K562 (cell line): ENCODE data around the gene TRABD2B. TPM values are rescaled to one million over a fixed set of nuclear protein-coding genes. Genes with fewer than 3 reads are reported as not detected.

Source experiments
- ATAC-seq: fragments of 200-7000 bp; cut with Tn5 transposase; 3 replicates; pipeline ENCODE4 v1.9.1; 2020; ENCODE audit warnings: moderate library complexity
- BruUV-seq: library from RNA; stranded (reverse); fragments of 400-500 nt; replicated peaks from 2 replicates; lab custom pipeline; 2021; lab: Mats Ljungman, UMichigan
- CTCF ChIA-PET: fragments of 300-600 bp; formaldehyde crosslinking; extraction: SDS; loops from one replicate; lab custom pipeline; 2021; ENCODE audit warnings: low intra/inter-chr PET ratio; lab: Yijun Ruan, JAX
- POLR2A ChIA-PET: fragments of 300-600, 350-650 bp; sonication (Branson Sonifier 250); formaldehyde crosslinking; extraction: SDS; loops from one replicate; lab custom pipeline; 2021; ENCODE audit warnings: antibody characterized with exemption, inconsistent platforms; lab: Yijun Ruan, JAX
- DNase-seq, 4 experiments: peaks; one replicate each; pipeline versions ENCODE4 v3.0.0 to v3.0.0-alpha.2; 2011 to 2018; ENCODE audit warnings: low spot score in 3 of 4, mixed read lengths in 3 of 4; ENCODE audit errors: extremely low read depth in 1 of 4
- FAIRE-seq: peaks from 2 replicates; lab custom pipeline; 2011; peaks lifted over from hg19 to GRCh38; lab: Jason Lieb, UNC
- H2AFZ ChIP-seq: 2 replicates; pipeline ENCODE4 v1.6.0; 2011; ENCODE audit warnings: low read depth, low read length, control low read depth, inconsistent platforms
- H3K27ac ChIP-seq: fragments of 200-600 bp; 3 replicates; pipeline ENCODE4 v1.8.0; 2011; ENCODE audit warnings: low read depth, mild to moderate bottlenecking, control low read depth, inconsistent platforms, low read length, moderate library complexity, mixed read lengths; ENCODE audit errors: extremely low read depth
- H3K27me3 ChIP-seq, 2 experiments: fragments of 300-600 bp in 1 of 2; 2 replicates in 1 of 2; 3 replicates in 1 of 2; pipeline versions ENCODE4 v1.6.0 to v1.8.0; 2011; ENCODE audit warnings: inconsistent platforms in 2 of 2, low read length in 2 of 2, mild to moderate bottlenecking in 1 of 2, mixed read lengths in 1 of 2, moderate library complexity in 1 of 2; ENCODE audit not compliant: control insufficient read depth in 2 of 2, insufficient read depth in 2 of 2
- H3K36me3 ChIP-seq: fragments of 300-600 bp; 3 replicates; pipeline ENCODE4 v1.8.0; 2011; ENCODE audit warnings: mild to moderate bottlenecking, low read length, inconsistent platforms; ENCODE audit not compliant: control insufficient read depth, insufficient read depth
- H3K4me1 ChIP-seq, 2 experiments: fragments of 200-600 bp in 1 of 2; replicated peaks in 1 of 2; 2 replicates in 1 of 2; 3 replicates in 1 of 2; pipeline versions ENCODE4 v1.5.1 to v1.8.0; 2011; ENCODE audit warnings: inconsistent platforms in 2 of 2, low read length in 2 of 2, mild to moderate bottlenecking in 1 of 2, mixed read lengths in 1 of 2, moderate library complexity in 1 of 2; ENCODE audit not compliant: control insufficient read depth in 2 of 2, insufficient read depth in 2 of 2
- H3K4me2 ChIP-seq: 2 replicates; pipeline ENCODE4 v1.6.1; 2011; ENCODE audit warnings: low read length, control low read depth, inconsistent platforms, mixed read lengths; ENCODE audit not compliant: insufficient read depth
- H3K4me3 ChIP-seq: fragments of 200-600 bp; sonication (generic), shearing (Covaris generic); 2 replicates; pipeline ENCODE4 v1.5.1; 2016; ENCODE audit warnings: control low read depth, inconsistent platforms
- H3K79me2 ChIP-seq: fragments of 200-600 bp; 3 replicates; pipeline ENCODE4 v1.8.0; 2011; ENCODE audit warnings: low read length, inconsistent platforms; ENCODE audit not compliant: control insufficient read depth, insufficient read depth
- H3K9ac ChIP-seq, 2 experiments: 2 replicates each; pipeline versions ENCODE4 v1.6.0 to v1.6.1; 2011; ENCODE audit warnings: low read depth in 2 of 2, low read length in 2 of 2, control low read depth in 1 of 2, inconsistent platforms in 1 of 2, mild to moderate bottlenecking in 1 of 2, mixed read lengths in 1 of 2; ENCODE audit not compliant: insufficient read depth in 1 of 2
- H3K9me1 ChIP-seq: one replicate; pipeline ENCODE4 v1.6.0; 2011; ENCODE audit warnings: inconsistent platforms, mild to moderate bottlenecking, low read length, moderate library complexity; ENCODE audit not compliant: control insufficient read depth, insufficient read depth
- H3K9me3 ChIP-seq: replicated peaks from 2 replicates; pipeline ENCODE4 v1.5.1; 2011; ENCODE audit warnings: low read depth, low read length, inconsistent platforms; ENCODE audit not compliant: control insufficient read depth, insufficient read depth
- H4K20me1 ChIP-seq: replicated peaks from 2 replicates; pipeline ENCODE4 v1.6.1; 2011; ENCODE audit warnings: low read length, inconsistent platforms, mixed read lengths; ENCODE audit not compliant: control insufficient read depth, insufficient read depth
- FUS ChIP-seq: fragments of 200-400 bp; formaldehyde crosslinking; optimal IDR thresholded peaks from 2 replicates; pipeline ENCODE3; 2017; ENCODE audit warnings: low read depth, low read length
- HES1 ChIP-seq: fragments of 450-650 bp; IDR thresholded peaks from 2 replicates; pipeline ENCODE4 v1.6.1; 2016; ENCODE audit warnings: low read depth, mild to moderate bottlenecking, moderate library complexity
- HMBOX1 ChIP-seq: sonication (generic); IDR thresholded peaks from 2 replicates; pipeline ENCODE4 v1.6.1; 2016
- JUND ChIP-seq, 2 experiments: IDR thresholded peaks; 2 replicates in 1 of 2; 3 replicates in 1 of 2; pipeline ENCODE4 v1.6.1; 2011; ENCODE audit warnings: borderline replicate concordance in 2 of 2, low read depth in 2 of 2, low read length in 2 of 2, improper control_type of control experiment in 1 of 2, missing biosample characterization in 1 of 2, missing genetic modification characterization in 1 of 2, missing genetic modification reagents in 1 of 2
- KLF13 ChIP-seq: fragments of 450-650 bp; IDR thresholded peaks from 2 replicates; pipeline ENCODE4 v1.6.1; 2016; ENCODE audit warnings: missing genetic modification characterization, low read depth, mild to moderate bottlenecking, missing compliant biosample characterization, moderate library complexity, borderline replicate concordance
- MCM3 ChIP-seq: fragments of 450-650 bp; IDR thresholded peaks from 2 replicates; pipeline ENCODE4 v1.6.1; 2016
- MED1 ChIP-seq: sonication (generic); formaldehyde crosslinking; IDR thresholded peaks from 2 replicates; pipeline ENCODE4 v1.8.1; 2023; ENCODE audit warnings: missing genetic modification reagents, borderline replicate concordance
- NFE2 ChIP-seq: IDR thresholded peaks from 2 replicates; pipeline ENCODE4 v1.6.1; 2014; ENCODE audit warnings: antibody characterized with exemption, low read depth
- RBM22 ChIP-seq: fragments of 200-400 bp; formaldehyde crosslinking; IDR thresholded peaks from 2 replicates; pipeline ENCODE4 v1.6.1; 2018; ENCODE audit warnings: low read length, low read depth; ENCODE audit not compliant: poor library complexity, severe bottlenecking
- STAG1 ChIP-seq: sonication (generic); formaldehyde crosslinking; IDR thresholded peaks from 2 replicates; pipeline ENCODE4 v1.5.0; 2020; ENCODE audit warnings: missing genetic modification reagents, borderline replicate concordance
- TCF7L2 ChIP-seq: fragments of 150-350 bp; IDR thresholded peaks from 2 replicates; pipeline ENCODE4 v1.6.1; 2016; ENCODE audit warnings: low read depth, mild to moderate bottlenecking, low read length, moderate library complexity
- TGIF2 ChIP-seq: sonication (generic); formaldehyde crosslinking; IDR thresholded peaks from 2 replicates; pipeline ENCODE4 v1.8.1; 2022; ENCODE audit warnings: mild to moderate bottlenecking, missing genetic modification reagents, moderate library complexity
- TSC22D4 ChIP-seq: fragments of 450-650 bp; IDR thresholded peaks from 2 replicates; pipeline ENCODE4 v1.6.1; 2016; ENCODE audit warnings: missing genetic modification characterization, missing biosample characterization, control low read depth
- ZBTB49 ChIP-seq: sonication (generic); formaldehyde crosslinking; IDR thresholded peaks from 2 replicates; pipeline ENCODE4 v1.8.0; 2022; ENCODE audit warnings: missing genetic modification reagents, mild to moderate bottlenecking, borderline replicate concordance
- ZNF589 ChIP-seq: fragments of 200-800 bp; sonication (Bioruptor generic); IDR thresholded peaks from 2 replicates; pipeline ENCODE4 v1.6.1; 2016; ENCODE audit warnings: low read depth, missing genetic modification characterization, missing compliant biosample characterization
- WGBS: fragments of 100-300 bp; shearing (Covaris generic); methylation state at CpG from one replicate; pipeline ENCODE4 v1.1.6; 2016; ENCODE audit warnings: low coverage, mixed read lengths; ENCODE audit not compliant: insufficient coverage; ENCODE audit errors: missing lambda C conversion rate; 5-methylcytosine and 5-hydroxymethylcytosine counted together
- in situ Hi-C: fragments of 300-500 bp; cut with MboI; formaldehyde crosslinking; loops from 4 replicates; pipeline ENCODE4 v1.15.0; 2018; ENCODE audit warnings: inconsistent platforms, mixed read lengths
- intact Hi-C: fragments of 100-400 bp; cut with micrococcal nuclease; formaldehyde crosslinking; loops from 2 replicates; pipeline ENCODE4 v1.14.2; 2022
- polyA plus RNA-seq, 8 experiments: library from polyadenylated mRNA; depleted of rRNA in 4 of 8; stranded (reverse) in 5 of 8; unstranded in 3 of 8; fragments of >200 nt; fragmentation: Nextera tagmentation in 2 of 8; fragmentation: Illumina TruSeq in 1 of 8; extraction: Ambion mirVana in 2 of 8; extraction: Trizol in 1 of 8; gene quantifications; 2 replicates each; pipeline versions ENCODE4 v1.2.1 to v1.2.3, GENCODE V29; 2011 to 2014; ENCODE audit warnings: inconsistent platforms in 1 of 8, missing spikeins in 1 of 8
- total RNA-seq, 7 experiments: library from RNA; depleted of rRNA in 6 of 7; stranded (reverse); fragments of >200 nt in 6 of 7; fragmentation: Illumina TruSeq in 2 of 7; extraction: Trizol in 2 of 7; gene quantifications; 2 replicates each; pipeline versions ENCODE4 v1.2.1 to v1.2.3, GENCODE V29; 2011 to 2021; ENCODE audit warnings: low replicate concordance in 1 of 7

The TRABD2B gene
- total and polyA plus RNA-seq, 9 of the 15 experiments (the other 6 are each of a cell fraction or from before 2014, with no cell fraction given), result not detected

GRCh38 chr1:47711184-47711847 lies 285.9 kb downstream of the TRABD2B start:
- FAIRE-seq, result no peak
- Histone ChIP-seq H3K27me3 (peaks cover 30 to 59% of the 10 kb centered on the region in 2 experiments; a peak in 4 of 5 replicates), H3K4me2 (no peak overlapping the region), H3K27ac (no peak overlapping the region), H3K4me3 (no peak overlapping the region), H4K20me1 (peaks cover 3% of the 10 kb centered on the region; the same call in 1 of the 2 replicates), H3K79me2 (no peaks in the 10 kb centered on the region)
- in situ Hi-C loops (loop anchor here (5.0 kb wide), 1 partner anchor 279 kb away; no protein-coding TSS in a partner anchor), intact Hi-C loops (loop anchor here (2.0 to 5.0 kb wide), 3 partner anchors 184 to 534 kb away; no protein-coding TSS in a partner anchor)
- 2% methylated on average over 15 of the region's 15 CpGs for WGBS
- DNase-seq, result no peak
- no TSS peak for BruUV-seq
- ChIA-PET CTCF (interaction anchor here (0.7 to 2.2 kb wide), 5 partner anchors 184 to 323 kb away, joined by 3 to 15 read pairs (median 4); partner anchors contain the start of gene FOXD2), POLR2A (interaction anchor here (1.2 kb wide), 1 partner anchor 9 kb away, joined by 3 read pairs; no protein-coding TSS in a partner anchor)
- TF ChIP-seq TSC22D4 (tag), result no peak
- no peak for TF ChIP-seq FUS
- TF ChIP-seq TGIF2 (CRISPR knock-in tag), result no peak
- no peak for TF ChIP-seq STAG1 (CRISPR knock-in tag)
- no peak for TF ChIP-seq RBM22
- TF ChIP-seq MCM3, result no peak
- TF ChIP-seq HES1, result no peak
- no peak for TF ChIP-seq ZNF589 (CRISPR knock-in tag)
- no peak for TF ChIP-seq KLF13 (tag)
- no peak for TF ChIP-seq TCF7L2
- no peak for TF ChIP-seq ZBTB49 (CRISPR knock-in tag)
- TF ChIP-seq JUND (IDR thresholded peaks at IDR 0.05; ENCODE audit: borderline replicate concordance, low read depth, low read length), result no peak
- no peak for TF ChIP-seq JUND (tag; IDR thresholded peaks at IDR 0.05; ENCODE audit: borderline replicate concordance, low read depth, low read length)
- no peak for TF ChIP-seq MED1 (CRISPR knock-in tag)
- no peak for TF ChIP-seq NFE2
- TF ChIP-seq HMBOX1, result no peak
- TF ChIP-seq, all 486 proteins: peak for 0
- H3K9ac ChIP-seq, result no peak overlapping the region
- H2AFZ ChIP-seq, result no peak overlapping the region
- ATAC-seq, result no peak
- peaks cover 0 to 24% of the 10 kb centered on the region in 2 experiments; a peak in 2 of 5 replicates for H3K4me1 ChIP-seq
- H3K9me1 ChIP-seq, result no peaks in the 10 kb centered on the region
- no peaks in the 10 kb centered on the region for H3K36me3 ChIP-seq
- H3K9me3 ChIP-seq, result no peaks in the 10 kb centered on the region
